NAMALWA (cell line): ENCODE results near the gene ROR2.
A peak's percentile ranks its signal among the peaks of the same experiment; 100 is the strongest.

Experiments used
- DNase-seq: peaks from one replicate; pipeline ENCODE4 v3.0.0-alpha.2; 2015; ENCODE audit warnings: low spot score

The ROR2 gene

DNA sequence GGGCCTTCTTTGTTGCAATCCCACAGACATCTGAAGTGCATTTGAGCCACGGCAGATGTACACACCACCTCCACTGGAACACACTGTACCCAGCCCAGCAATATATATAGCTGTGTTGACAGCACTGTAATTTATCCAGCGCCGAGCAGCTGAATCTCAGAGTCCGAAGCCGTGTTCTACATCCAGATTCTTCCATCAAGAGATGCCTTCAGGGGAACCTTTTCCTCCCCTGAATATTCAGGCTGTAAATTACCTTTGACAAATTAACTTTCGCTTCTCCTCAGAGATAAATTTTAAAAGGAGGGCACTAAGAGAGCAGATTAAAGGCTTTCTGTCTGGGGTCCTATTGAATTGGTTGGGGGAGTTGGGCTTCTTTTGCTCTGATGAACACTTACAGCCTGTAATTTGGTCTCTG, 76.4 kb downstream of the ROR2 start:
- DNase-seq: no peak

DNA sequence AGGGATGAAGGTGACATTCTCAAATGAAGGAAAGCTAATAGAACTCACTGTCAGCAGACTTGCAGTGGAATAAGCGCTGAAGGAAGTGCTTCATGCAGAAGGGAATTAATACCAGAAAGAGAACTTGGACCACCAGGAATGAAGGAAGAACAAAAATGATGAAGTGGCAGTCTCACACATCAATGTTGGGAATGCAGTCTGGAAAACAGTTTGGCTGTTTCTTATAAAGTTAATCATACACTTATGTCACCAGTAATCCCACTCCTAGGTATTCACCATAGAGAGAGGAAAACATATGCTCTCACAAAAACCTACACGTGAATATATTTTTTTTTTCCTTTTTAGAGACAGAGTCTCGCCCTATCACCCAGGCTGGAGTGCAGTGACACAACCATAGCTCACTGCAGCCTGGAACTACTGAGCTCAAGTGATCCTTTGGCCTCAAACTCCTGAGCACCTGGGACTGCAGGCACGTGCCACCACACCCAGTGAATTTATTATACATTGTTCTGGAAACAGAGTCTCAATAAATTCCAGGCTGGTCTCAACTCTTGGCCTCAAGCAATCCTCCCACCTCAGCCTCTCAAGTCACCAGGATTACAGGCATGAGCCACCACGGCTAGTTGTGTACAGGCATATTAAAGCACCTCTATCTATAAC, 81.2 kb downstream of the ROR2 start:
- DNase-seq: no peak

DNA sequence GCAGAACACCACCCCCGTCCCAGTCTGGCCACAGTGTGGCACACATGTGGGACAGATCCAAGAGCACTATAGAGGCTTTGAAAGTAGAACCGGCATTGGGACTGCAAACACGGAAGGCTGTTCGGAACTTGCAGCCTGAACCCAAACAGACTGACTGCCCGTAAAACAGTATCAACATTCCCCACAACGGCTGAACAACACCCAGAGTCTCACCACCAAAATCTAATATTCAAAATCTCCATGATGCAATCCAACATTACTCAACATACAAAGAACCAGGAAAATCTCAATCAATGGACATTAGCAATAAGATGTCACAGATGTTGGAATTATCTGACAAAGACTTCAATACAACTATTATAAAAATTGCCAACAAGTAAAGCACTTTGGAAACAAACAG, 82.3 kb downstream of the ROR2 start:
- no peak for DNase-seq

DNA sequence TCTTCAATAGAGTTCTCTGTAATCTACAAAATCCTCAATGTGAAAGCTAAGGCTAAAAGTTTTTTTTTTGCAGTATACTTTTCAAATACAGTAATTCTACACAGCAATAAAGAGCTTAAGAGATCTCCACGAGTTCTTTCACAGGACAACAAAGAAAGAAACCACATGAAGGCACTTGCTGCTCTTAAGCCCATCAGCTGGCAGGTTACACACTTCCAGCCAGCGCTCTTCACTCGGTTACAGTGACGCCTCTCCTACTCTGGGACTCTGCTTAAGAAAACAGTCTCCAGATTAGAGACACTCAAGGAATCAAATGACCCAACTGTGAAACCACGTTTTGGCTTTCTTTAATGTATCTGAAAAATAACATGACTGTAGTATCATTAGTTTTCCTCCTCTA, 85.0 kb downstream of the ROR2 start:
- no peak for DNase-seq

DNA sequence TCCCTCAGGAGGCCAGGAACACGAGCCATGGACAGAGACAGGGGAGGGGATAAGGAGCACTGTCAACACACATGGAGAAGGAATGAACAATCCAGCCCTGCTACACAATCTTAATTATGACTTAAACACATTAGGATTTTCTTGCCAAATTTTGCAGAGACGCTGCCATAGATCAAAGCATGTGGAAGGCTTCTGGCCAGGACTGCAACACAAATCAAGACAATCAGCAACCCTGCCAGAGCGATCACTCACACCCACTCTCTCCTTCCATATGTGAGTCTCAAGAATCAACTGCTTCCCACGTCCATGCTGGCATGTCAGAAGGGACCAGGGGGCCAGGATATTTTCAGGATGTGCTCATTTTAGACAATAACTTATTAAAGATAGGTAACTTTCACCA, 85.6 kb downstream of the ROR2 start:
- DNase-seq: no peak

DNA sequence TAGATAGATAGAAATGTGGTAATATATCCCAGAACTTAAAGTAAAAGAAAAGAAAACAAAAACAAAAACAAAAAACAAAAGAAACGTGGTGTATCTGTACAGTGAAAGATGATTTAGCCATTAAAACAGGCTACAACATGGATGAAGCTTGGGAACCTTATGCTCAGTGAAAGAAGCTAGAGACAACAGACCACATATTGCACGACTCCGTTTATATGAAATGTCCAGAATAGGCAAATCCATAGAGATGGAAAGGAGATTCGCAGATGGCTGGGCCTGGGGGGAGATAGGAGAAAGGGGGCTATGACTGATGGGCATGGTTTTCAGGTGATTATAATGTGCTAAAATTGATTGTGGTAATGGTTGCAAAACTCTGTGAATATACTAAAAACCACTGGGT, 86.6 kb downstream of the ROR2 start:
- DNase-seq: no peak

DNA sequence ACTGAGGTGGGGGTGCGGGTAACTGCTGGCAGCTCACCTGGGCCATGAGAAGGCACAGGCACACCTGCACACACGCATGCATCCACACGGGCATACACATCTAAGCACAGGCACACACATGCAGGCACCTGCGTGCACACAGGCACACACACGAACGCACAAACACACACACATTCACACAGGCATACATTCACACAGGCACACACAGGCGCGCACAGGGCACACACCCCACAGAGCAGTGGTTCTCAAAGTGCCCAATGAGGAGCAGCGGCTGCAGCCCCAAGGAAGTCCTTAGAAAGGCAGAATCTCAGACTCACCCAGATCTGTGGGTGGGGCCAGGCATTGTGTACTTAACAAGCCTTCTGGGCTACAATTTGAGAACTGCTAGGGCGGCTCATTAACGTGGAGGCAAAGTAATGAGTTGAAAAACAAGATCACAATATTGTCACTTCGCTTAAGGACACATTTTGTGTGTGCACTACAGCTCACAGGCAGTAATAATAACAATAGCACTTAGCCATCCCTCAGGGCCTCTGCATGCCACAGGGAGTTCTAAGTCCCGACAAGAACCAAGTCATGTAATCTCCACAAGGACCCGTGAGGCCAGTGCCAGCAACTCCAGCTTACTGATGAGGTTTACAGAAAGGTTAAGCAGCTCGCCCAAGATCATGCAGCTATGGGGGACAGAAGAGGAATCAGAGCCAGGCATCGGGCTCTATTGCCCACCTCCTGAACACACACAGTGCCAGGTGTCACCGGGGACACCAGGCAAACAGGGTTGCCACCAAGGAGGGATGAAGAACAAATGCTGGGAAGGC, 91.6 kb downstream of the ROR2 start:
- no peak for DNase-seq

DNA sequence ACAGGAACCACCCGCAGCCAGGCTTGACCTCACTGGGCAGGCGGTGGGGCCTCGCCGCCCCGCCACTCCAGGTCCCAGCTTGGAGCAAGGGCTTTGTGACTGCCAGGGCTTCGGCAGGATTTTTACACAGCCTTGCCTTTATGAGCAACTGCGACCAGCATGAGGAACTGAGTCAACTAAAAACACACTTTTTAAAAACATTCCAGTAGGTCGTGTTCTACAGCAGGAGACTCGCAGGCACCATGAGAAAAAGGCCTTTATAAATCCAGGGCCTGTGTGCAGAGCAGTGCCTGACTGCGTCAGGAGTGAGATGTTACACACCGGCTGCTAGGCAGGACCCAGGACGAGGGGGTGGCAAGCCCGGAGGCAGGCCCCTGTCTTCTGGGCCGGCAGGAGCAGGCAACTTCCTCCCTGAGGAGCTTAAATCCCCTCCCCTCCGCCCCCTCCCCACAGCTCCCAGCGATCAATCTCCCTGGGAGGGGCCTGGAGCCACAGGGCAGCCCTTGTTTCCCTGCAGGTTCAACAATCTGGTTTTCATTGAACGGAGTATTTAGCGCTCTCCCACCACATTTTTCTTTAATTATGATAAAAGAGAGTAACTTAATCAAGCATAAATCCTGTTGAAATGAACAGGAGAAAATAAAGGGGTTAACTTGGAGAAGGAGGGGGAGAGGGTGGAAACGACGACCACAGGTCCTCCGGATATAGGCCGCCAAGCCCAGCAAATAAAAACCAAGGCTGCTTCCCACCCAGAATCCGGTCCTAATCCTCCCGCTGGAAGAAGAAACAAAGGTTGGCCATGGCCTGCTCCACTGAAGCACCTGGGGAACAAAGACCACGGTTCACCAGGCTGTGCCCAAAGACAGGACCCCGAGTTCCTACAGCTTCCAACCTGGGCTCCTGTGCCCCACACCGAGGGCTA, 92.5 kb downstream of the ROR2 start:
- DNase-seq: no peak

DNA sequence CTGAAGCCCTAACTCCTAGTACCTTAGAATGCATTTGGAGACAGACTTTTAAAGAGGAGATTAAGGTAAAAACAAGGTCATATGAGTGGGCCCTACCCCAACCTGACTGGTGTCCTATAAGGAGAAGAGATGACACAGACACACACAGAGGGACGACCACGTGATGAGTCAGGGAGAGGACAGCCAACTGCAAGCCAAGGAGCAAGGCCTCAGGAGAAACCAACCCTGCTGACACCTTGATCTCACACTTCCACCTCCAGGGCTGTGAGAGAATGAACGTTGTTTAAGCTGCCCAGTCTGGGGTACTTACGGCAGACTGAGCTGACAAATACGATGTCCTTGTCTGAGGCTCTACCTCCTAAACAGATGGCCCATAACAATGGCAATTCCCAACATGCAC, 93.6 kb downstream of the ROR2 start:
- no peak for DNase-seq

DNA sequence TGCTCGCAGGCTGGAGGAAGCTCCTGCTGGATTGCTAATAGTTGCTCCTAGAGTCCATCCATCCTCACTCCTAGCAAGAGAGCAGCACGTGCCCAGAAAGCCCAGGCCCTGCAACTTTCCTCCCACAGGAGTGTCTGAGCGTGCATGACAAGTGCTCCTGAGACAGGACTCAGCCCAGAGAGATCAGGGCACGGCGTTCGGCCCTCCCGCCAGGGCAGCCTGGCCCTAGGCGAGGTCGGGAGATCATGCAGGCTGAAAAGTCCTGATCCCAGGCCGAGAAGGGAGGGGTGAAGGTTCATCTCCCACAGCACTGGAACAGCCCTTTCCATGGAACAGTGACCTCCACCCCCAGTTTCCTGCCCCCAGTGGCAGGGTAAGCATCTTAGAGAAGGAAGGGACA, 94.8 kb downstream of the ROR2 start:
- no peak for DNase-seq

DNA sequence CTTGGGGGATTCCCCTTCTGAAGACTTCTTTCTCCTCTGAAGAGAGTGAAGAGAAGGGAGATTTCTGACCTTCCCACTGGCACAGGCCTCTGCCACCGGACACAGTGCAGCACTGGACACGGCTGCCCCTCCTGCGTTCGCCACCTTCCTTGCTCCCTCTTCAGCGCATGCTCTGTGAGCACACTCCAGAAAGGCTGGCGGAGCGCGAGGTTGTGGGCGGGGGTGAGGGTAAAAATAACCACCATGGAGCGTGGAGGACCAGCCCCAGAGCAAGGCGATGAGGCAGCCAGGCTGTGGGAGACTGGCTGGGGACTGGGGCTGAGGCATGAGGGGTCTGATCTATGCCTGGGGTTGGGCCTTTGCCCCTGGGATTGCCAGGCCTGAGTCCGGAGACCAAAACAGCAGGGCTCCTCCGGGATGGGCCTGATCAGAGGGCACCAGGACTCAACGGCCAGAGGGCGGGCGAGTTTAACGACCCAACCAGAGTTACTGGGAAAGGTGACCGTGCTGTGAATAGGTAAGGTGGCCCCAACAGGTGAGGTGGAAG, 97.2 kb downstream of the ROR2 start:
- DNase-seq: no peak

DNA sequence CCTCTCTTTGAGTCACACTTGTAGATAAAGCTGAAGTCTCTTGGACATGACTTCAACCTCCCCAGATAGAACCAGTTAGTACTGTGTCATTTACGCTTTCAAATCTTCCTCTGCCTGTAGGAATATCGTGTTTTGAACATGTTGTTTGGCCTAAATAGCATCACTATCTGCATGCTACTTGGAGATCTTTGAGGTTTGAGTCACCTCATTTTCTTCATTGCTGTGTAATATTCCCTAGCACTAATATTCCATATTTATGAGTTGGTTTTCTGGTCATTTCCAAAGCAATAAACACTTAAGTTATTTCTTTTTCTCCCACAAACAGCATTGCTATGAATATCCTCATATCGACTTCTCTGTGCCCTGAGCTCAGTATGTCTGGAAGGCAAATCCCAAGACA, 100.3 kb downstream of the ROR2 start:
- no peak for DNase-seq

DNA sequence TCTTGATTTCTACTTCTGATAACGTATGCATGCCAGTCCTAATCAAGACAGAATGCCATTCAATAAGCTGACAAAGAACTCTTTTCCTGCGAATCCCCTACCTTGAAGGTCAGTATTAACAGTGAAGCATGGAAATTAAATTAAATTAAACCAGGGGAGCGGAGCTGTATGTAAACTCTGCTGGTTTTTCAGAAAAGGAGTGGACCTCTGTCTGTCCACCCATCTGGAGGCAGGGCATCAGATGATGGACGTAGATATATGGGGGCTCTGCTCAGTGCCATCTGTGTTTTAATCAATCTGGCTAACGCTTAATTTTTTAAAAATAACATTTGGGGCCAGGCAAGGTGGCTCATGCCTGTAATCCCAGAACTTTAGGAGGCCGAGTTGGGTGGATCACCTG, 101.9 kb downstream of the ROR2 start:
- no peak for DNase-seq

DNA sequence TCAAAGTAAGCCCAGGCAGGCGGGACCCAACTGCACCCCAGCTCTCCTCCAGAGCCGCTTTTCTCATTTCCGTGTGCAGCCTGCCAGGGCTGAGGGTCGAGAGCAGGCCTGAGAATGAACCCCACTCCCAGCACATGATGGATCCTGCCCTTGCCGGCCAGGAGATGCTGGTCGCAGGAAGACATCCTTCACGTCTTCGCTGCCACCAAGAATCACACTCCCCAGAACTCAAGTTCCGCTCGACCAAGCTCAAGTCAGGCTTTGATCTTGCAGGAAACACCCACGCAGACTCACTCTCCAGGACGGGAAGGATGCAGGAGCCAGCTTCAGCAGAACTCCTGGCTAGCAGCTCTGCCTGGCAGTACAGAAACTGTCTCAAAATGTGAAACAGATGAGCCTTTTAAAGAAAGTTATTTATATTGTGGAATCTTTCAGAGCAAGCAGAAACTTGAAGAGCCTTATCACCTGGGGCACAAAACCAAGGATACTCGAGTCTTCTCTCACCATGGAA, 102.4 kb downstream of the ROR2 start:
- DNase-seq: no peak

DNA sequence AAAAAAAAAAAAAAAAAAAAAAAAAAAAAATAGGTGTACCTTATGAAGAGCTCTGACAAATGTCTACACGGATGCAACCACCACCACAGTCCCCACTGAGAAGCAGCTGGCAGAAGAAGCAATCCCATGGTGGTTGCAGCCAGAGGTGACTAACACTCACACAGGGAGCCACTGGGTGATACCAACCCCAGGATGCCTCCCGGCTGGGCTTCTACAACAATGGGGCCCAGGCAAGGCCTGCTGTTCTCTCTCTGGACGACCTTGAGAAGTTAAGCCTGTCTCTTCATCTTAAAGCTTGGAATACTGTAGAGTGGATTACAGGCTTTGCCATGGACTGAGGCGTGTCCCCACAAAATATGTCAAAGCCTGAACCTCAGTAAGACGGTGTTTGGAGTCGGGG, 104.1 kb downstream of the ROR2 start:
- DNase-seq: no peak

DNA sequence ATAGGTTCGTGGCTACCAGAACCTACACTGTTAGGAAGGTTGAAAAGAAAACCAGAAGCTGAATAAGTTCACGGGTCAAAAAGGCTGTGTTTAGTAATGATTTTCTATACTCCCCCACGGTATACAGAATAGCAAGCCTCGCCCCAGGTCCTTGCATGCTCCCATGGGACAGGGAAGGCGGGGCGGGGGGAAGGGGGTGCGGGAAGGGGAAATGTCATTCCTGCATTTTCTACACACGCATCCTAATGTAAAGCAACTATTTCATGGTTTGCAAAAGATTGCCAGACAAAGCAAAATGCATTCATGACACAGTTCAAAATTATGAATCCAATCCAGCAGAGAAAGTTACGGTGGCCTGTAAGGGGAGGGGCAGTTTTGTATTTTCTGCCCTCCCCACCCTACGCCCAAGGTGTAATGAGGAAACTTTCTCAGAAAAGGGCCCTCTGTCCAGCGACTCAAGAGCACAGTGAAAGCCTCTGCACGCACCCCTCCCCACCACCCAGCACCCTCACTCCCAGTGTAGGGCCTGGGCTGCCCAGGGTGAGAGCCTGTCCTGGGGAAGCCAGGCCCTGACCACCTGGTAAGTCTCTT, 105.2 kb downstream of the ROR2 start:
- no peak for DNase-seq

DNA sequence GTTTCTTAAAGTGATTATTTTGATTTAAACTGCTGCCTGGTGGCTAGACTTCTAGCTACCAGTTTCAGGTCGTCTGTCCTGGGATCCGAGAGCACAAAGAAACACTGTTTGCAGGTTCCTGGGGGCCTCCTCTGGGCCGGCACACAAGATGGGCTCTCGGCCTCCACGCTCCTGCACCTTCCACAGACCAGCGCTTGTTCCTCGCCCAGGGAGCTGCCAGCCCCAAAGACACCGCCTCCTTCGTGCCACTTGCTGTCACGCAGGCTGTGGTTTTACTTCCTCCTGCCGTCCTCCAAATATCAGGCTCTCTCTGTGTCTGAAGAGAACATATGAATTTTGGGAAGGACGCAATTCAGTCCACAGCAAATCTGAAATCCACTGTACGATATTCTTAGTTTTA, 105.8 kb downstream of the ROR2 start:
- no peak for DNase-seq

DNA sequence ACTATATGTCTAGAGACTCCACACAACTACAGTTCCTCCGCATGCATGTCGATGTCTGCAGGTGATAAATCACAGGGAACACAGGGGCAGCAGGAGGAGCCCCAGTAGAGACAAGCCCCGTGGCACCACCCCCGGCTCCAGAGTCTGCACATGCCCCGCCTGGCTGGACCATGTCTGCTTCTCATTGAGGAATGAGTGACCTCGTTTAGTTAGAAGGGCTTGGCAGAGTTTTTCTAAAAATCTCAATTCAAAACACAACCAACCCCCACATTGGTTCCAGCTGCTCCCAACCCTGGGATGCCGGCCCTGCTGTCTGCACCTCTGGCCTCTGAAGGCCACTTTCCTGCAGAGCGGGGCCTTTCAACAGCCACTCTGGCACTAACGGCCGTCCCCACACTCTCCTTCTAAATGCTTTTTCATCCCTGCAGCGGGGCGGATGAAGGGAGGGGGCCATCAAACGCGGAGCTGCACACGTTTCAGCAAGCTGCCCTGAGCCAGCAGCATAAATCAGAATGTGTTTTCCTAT, 106.3 kb downstream of the ROR2 start:
- DNase-seq: no peak

DNA sequence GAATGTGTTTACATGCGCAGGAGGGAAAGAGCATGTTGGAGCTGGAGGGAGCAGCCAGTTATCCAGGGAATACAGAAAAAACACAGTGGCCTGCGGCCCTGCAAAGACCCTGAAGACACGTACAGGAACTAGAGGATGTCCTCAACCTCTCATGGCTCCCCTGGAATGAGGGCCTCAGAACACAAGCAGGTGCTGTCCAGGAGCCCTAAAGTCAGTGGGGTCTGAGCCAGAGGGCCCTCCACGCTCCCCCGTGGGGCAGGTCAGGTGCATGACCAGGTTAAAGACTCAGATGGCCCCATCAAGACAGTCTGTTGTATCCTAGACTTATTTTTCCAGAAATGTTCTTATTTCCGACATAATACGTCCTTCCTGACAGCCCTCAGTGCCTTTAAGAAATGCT, 106.9 kb downstream of the ROR2 start:
- no peak for DNase-seq

DNA sequence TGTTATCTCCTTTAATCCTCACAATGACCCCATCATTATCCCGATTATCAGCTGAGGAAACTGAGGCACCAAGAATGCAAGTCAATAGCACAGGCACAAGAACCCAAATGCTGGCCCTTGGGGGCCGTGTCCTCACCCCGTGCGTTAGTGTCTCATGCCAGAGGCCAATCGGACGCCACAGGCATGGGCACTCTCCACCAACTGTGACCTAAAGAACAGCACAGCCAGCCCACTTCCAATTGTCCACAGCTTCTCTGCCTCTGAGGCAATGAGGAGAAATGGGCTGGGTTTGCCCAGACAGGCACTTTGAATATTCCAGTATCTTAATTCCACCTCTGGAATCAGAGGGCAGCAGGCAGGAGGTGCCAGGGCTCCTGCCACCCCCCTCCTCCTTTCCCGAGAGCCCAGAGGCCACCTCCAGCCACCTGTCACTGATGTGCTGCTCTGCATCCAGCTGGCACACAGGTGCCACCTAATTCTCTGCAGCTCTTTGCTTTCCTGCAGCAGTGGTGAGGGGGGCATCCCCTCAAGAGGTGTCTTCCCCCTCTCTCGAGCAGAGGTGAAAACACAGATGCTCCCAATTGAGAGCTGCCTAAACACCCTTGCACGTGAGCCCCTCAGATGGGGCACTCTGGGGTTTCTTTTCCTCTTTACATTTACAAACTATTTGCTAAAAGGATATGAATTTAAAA, 107.5 kb downstream of the ROR2 start:
- DNase-seq: peak; percentile 12

DNA sequence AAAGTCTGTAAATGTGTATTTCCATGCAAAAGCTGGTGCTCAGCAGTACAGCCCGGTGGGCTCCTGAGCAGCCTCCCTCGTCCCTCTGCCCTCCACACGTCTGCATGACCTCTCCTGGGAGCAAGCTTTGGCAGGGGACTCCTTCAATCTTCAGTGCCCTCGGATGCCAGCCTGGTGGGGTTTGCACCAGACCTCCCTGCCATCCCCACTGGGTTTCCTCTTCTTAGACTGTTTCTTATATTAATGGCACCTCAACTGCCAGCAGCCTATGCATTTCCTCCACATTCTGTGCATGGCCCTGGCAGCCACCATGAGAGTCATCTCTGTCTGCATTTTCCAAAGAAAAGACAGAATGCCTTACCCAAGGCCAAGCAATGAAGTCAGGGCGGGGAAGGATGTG, 108.4 kb downstream of the ROR2 start:
- no peak for DNase-seq
